Activated naive CD4-positive, alpha-beta T cell treated with anti-CD3 and anti-CD28 coated beads, Interleukin-2, amount 50 U/mL, for 16 hours (primary cell): Measurements from ENCODE around the gene ARMC12.
"Not testable (repeated sequence)": the region's sequence is repeated elsewhere in the genome, so short reads cannot be mapped to it uniquely, and the experiment has no call there.

Source experiments
- DNase-seq: peaks from one replicate; pipeline ENCODE4 v3.0.0-alpha.2; 2020

The ARMC12 gene

DNA sequence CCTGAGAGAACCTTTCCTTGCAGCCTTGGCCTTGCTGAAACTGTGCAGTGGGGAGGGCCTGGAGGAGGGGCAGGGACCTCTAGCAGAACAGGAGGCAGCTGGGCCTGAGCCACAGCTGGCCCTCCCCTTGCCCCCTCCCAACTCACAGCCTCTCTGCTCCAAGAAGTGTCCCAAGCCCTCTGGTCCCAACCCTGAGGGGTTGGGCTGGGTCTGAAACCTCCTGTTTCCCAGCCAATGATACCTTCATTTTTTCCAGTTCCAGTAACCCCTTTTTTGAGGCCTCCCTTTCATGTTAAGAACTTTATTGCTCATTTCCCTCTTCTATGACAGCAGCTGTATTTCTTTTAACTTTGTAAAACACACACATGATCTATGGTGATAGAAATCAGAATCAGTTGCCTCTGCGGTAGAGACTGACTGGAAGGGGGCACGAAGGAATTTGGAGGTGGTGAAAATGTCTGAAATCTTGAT is 17.9 kb upstream of the ARMC12 start:
- DNase-seq, result peak; percentile 46

GRCh38 chr6:35719404-35719829 is 17.4 kb upstream of the ARMC12 start:
- no peak for DNase-seq

DNA sequence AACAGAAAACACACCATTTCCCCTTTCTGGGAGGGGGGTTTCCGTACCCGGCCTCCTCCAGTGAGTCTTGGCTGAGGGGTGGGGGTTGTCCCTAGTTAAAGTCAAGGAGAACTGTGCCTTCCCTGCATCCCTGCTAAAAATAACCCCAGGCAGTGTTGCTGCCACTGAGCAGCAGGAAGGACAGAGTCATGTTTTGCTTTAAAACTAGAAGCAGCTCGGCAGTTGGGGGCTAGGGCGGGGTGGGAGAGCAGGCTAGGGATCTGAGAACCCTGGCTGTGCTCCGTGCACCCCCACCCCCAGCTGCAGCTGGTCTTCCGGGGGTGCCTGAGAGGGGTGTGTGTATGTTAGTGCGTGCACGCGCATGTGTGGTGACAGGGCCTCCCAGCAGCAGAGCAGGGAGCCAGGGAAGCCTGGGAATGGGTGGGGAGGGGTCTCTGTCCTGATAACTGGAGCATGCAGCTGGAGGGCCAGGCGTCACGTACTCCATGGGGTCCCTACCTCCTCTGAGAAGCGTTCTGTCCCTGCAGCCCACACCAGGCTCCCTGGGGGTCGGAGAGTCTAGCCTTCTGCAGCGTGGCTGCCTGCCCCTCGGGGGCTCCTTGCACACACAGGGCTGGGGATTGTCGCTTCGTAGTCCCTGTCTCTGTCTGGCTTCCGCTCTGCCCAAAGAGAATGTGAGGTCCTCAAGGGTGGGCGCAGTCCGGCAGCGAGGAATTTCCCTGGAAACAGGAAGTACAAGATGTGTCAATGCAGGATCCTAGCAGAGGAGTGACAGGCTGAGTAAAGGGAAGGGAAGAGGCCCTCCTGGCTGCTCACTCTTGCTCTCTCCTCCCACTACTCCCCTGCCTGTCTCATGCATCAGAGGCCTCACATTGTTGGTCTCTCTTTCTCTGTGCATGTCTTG is 16.8 kb upstream of the ARMC12 start:
- DNase-seq, result no peak

DNA sequence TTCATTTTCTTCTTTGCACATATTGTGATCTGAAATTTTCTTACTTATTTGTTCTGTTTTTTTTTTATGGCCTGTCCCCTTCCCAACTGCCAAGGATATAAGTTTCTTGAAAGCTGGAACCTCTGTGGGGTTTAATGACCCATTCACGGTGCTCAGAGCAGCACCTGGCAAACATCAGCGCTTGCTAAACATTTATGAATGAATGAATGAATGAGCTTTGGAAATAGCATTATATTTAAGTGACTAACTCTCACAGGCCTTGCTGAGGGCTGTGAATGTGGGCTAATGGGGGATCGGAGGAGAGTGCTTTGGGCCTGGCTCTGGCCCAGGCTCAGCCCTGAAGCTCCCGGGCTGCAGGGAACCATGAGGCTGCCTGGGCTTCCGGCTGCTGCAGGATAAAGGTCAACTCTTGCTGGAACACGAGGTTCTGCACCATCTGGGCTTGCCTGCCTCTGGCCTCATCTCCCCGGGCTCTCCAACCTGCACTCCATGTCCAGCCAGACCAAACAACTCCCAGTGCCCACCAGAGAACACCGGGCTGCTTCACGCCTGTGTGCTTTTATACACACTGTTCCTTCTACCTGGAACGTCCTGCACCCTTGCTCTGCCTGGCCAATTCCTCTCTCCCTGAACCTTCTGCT is 14.6 kb upstream of the ARMC12 start:
- DNase-seq, result no peak

GRCh38 chr6:35723587-35723986 is 13.2 kb upstream of the ARMC12 start:
- no peak for DNase-seq

- no peak for DNase-seq
Measured at GRCh38 chr6:35724059-35724458, 12.8 kb upstream of the ARMC12 start.

- DNase-seq, result no peak
Measured at GRCh38 chr6:35724471-35724870, 12.4 kb upstream of the ARMC12 start.

DNA sequence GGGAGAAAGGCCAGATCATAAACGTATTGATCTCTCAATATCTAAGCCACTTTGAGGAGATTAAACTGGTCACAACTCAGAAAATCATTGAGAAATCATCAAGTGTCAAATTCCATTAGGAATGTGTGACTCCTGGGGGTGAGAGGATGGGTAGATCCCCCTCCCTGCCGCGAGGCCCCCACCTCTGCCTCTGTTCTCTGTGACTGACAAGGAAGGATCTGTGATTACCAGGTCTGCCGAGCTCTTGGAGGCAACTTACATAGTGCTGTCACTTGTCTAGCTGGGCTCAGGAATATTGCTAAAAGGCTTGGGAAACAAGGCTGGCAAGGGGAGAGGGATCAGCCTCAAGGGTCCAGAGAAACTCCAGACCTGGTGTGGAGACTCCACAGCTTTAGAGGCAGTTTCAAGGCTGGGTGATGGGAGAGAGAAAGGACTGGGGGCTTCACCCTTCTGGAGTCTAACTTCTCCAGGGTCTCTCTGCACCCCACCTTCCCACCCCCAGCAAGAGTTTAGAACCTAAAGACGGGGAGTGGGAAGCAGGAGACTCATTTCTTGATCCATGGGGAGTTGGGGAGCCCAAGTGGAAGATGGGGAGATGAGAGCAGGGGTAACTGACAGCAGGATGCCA is 11.6 kb upstream of the ARMC12 start:
- no peak for DNase-seq

DNA sequence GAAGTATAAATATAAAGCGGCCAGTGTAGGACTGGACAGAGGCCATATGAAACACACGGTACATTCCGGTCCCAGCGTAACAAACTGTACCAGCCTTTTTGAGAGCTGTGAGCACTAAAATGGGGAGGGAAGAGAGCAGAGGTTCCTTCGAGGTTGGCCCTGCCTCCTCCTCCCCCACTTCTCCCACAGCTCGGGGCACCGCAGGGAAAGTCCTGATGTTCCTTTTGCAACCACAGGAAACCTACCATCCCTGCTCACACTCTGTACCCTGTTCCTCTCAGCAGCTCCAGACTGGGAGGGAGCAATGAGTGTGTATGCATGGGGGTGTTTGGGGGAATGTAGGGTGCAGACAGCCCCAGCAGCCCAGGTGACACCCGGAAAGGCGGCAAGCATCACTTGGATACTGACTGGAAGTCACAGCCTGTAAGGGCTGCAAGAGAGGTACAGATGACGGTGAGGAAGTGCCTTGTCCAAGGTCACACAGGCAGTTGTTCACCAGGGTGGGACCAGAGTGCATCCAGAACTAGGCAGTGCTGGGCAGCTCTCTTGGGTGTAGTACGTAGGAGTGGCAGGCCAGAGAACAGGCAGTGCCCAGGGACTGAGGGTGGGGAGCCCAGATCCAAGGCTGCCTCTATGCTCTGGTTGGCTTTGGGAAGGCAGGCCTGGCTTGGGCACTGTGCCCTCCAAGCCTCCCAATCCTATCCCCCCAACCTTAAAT is 11.0 kb upstream of the ARMC12 start:
- no peak for DNase-seq

- DNase-seq, result no peak
Measured at GRCh38 chr6:35727231-35727934, 9.4 kb upstream of the ARMC12 start.

GRCh38 chr6:35727935-35728682 is 8.7 kb upstream of the ARMC12 start:
- peak; percentile 75 for DNase-seq

DNA sequence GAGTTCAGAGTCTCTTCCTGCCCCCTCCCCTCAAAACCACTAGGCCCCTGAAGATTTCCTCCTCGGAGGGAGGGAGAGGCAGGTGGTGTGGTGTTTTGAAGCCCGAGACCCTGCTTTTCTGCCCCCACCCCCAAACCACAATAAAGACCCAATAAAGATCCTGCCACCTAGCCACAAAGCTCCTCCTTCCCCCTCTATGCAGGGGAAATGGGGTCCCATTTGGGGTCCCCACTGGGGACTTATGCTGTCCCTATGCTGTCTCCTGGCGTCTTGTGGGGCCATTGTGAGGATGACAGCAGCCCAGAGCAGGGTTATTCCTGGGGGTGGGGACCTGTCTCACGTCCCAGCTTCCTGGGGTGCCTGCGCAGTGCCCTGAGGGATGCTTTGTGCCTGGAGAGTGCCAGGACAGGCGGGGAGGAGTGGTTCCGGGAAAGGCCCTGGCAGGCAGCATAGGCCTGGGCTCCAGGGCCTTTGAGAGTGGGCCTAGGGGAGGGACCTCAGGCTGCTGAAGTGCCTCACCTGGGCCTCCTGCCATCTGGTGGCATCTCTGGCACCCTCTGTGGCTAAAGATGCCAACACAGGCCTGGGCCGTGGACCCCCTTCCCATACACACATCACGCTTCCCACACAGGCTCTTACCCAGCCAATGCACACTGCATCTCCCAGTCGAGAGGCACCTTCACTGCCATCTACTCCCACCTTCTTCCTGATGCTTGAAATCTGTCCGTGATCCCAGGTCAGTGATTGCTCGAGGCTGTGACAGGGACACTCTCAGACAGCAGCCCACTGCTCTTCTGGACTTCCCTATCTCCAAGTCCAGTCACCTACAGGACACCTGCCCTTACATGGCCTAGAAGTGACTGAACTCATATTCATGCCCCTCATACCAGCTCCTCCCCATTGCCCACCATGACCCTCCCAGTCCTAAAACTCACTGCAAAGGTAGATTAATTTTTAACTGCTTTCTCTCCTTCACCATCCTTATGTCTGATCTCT is 7.9 kb upstream of the ARMC12 start:
- peak; percentile 45 for DNase-seq

- DNase-seq, result no peak
Measured at GRCh38 chr6:35729722-35730121, 7.1 kb upstream of the ARMC12 start.

DNA sequence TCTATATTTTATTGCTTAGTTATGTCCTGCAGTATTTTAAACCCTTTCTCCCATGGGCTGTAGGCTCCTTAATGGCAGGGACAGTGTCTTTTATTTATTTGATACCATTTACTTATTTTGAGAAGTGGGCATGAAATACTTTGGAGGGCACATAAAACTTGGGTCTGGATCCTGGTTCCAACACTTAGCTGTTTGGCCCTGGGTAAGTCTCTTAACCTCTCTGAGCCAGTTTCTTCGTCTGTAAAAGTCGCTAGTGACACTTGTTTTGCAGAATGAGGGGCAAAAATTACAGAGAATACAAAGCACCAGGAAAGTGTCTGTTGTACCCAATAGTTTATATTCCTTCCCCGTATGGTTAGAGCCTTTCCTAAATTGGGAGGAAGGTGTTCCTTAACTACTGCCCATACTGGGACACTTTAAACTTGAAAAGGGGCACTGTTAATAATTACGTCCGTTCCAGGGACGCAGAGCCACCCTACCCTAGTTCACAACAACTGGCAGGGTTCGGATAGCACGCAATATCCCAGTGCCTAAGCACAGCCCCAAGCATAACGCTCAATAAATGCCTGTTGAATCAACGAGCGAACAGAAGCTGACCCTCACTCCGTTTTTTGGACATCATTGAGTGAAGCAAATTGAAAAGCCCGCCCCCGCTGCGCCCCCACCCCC is 6.0 kb upstream of the ARMC12 start:
- DNase-seq, result no peak

GRCh38 chr6:35731414-35731735 is 5.5 kb upstream of the ARMC12 start:
- peak; percentile 94 for DNase-seq

DNA sequence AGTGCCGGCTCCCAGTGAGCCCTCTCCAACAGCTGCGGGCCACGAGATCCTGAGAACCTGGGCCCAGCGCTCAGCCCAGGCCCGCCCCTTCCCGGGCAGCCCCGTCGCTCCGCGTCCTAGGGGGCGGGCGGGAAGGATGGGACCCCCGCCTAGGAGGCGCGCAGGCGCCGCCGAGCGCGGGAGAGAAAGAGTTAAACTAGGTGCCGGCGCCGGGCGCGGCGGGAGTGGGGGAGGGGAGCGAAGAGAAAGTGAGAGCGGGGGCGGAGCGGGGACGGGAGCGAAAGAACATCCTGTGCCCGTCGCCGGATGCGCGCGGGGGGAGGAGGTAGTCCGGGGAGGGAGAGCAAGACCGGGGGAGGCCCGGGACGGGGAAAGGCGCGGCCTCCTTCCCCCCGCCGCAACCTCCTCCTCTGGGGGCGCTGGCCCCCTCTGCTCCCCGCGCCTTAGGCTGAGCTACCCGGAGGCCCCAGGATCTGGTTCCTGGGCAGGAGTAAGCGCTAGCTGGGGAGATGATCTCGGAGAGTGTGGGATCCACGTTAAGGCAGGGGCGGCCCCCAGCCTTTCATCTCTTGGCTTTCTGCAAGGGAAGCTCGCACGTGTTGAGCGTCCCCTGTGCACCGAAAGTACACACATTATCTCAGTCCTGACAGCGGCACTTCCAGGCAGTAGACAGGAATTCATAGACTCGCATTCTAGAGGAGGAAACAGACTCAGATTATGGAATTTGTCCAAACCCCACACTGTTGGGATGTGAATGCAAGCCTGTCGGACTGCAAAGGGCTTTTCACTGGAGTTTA is 4.9 kb upstream of the ARMC12 start:
- peak; percentile 95 for DNase-seq

DNA sequence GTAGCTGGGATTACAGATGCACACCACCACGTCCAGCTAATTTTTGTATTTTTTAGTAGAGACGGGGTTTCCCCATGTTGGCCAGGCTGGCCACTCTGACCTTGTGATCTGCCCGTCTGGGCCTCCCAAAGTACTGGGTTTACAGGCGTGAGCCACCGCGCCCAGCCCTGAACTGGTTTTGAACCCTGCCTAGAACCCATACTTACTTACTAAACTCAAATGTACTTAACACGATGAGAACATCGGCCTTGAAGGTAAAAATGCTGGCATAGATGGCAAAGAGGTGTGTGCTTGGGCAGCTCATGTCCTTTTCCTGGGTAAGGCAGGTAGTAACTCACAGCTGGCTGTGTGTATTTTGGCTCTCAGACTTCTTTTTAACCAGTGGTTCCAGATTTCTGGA is 3.2 kb upstream of the ARMC12 start:
- no peak for DNase-seq

GRCh38 chr6:35734319-35734718 is 2.5 kb upstream of the ARMC12 start:
- DNase-seq, result not testable (repeated sequence)

DNA sequence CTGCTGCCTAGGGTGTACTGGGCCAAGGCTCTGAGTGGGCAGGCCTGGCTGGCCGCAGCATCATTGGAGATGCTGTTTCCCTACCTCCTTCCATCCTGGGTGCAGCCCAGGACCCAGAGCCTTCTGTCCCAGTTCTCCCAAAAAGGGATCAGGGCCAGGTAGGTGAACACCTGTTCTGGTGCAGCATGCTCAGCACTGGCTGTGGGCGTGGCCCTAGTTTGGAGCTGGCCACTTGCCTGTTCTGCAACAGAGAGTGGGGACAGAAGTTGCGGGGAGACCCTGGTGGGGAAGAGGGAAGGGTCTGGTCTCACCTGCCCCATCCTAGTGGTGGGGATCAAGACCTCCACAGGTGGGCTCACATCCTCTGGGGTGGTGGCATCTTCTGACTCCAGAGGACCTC is 1.4 kb upstream of the ARMC12 start:
- DNase-seq, result no peak
